GM12801 (cell line): ENCODE data around the gene ASAH2.

Experiments
- CTCF ChIP-seq: IDR thresholded peaks from one replicate; pipeline ENCODE4 v1.5.1; 2011; ENCODE audit warnings: control low read depth; ENCODE audit not compliant: insufficient read length; ENCODE audit errors: extremely low read depth

Gene ASAH2

DNA sequence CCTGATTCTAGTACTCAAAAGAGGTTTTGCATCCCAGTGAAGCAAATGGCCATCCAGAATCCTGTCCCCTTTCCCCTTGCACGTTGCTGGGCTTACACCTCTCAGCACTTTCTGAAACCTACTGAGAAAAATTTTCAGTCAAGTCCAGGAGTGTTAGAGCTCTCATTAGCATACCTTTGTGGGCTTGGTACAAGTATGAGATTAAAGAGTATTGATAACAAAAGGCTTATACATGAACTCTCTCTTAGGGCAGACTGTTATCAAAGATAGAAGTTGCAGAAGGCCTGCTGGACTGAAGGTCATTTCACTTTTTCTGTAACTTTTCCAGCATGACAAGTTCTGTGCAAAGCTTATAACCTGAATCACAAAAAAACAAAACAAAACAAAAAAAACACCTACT lies at the start of gene ASAH2:
Gene ASAH2, minus strand, starts transcription at position 123 of the 400 bp plus-strand sequence. CDS start 2,906 bp downstream, outside the sequence.
- no peak for TF ChIP-seq CTCF

- TF ChIP-seq CTCF = no peak
These were observed 48.8 kb upstream of the ASAH2 start for GRCh38 chr10:50299948-50300669.

- no peak for TF ChIP-seq CTCF
These were observed 44.1 kb upstream of the ASAH2 start for GRCh38 chr10:50295367-50295766.

DNA sequence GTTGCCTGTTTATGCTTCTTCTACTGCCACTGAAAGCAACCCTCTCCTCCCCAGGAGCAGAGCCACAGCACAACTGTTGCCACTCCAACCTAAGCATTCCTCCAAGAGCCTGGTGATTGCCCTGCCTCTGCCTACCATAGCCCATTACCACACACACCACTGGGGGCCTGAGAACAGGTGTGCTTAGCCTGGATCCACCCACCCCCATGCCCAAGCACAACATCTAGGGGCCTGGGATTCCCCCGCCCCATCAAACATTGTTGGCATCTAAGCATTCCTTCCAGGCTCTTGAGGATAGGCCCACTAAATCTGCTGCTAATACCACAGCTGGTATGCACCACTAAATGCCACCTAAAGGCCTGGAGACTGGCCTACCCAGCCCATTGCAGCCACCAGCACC lies 43.3 kb upstream of the ASAH2 start:
- no peak for TF ChIP-seq CTCF

DNA sequence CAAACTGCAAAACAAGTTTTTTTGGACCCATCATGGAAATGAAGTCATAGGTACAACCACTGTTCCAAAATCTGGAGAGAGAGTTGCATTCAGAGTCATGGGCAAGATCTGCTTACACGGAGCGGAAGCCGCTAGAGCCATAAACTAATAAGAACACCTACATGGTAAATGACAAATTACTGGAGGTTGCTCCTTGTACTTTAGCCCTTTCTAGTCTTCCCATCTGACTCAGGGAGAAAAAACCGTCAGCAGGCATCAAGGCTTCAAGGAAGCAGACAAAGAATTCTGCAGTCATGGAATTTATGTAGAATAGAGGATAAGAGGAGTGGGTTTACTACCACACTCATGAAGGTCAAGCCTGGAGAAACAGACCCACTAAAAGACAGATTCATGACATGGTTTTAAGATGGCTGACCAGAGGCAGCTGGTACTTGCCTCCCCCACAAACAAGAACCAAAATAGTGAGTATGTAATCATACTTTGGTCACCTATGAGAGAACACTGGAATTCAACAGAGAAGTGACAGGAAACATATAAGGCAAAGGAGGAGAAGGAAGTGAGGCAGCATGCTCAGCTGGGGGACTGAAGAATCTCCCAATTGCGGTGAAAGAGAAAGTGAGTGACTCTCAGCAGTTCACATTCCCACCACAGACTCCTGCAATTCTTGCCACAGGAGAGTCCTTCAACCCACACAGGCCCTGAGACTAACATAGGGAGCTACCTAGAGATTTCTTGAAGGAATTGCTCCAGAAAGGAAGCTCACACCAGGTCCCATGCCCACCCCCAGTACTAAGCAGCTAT lies 42.4 kb upstream of the ASAH2 start:
- TF ChIP-seq CTCF = no peak

DNA sequence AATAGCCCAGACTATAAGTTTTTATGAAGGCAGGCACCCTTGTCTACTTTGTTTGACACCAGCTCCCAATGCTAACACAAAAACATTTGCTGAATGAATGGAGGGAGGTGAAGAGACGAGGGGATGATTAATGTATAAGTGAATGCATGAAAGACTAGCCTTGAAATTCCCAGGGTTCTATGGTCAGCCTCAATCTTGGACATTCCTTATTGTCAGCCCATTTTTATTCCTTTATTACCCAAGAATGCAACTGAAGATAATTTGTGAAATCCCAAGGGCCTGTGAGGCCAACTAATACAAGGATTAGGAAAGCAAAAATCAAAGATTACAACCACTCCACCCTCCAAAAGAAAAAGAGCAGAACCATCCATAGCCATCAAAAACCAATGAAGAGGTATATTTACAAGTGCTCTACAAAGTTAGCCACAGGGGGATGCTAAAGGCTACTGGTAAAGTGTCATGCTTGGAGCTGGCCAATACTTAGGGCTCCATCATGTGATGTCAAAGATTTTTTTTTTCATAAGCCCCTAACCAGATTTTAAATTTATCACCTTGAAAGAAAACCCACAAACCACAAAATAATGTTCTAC lies 40.0 kb upstream of the ASAH2 start:
- no peak for TF ChIP-seq CTCF

GRCh38 chr10:50289196-50289595 lies 37.9 kb upstream of the ASAH2 start:
- TF ChIP-seq CTCF = no peak
